GM06990 (cell line): ENCODE results near the gene CA9.
A peak's percentile ranks its signal among the peaks of the same experiment; 100 is the strongest.

Experiments used
- DNase-seq: peaks from one replicate; pipeline ENCODE4 v3.0.0-alpha.2; 2011; ENCODE audit not compliant: insufficient read length; ENCODE audit errors: extremely low read depth
- H3K27me3 ChIP-seq: replicated peaks from 2 replicates; pipeline ENCODE4 v1.6.0; 2011; ENCODE audit warnings: low read length; ENCODE audit not compliant: control insufficient read depth, insufficient read depth
- H3K36me3 ChIP-seq: 2 replicates; pipeline ENCODE4 v1.5.1; 2011; ENCODE audit warnings: low read length; ENCODE audit not compliant: control insufficient read depth, insufficient read depth
- H3K4me3 ChIP-seq: replicated peaks from 2 replicates; pipeline ENCODE4 v1.5.1; 2011; ENCODE audit warnings: low read depth, mild to moderate bottlenecking, control low read depth, low read length
- CTCF ChIP-seq: IDR thresholded peaks from 2 replicates; pipeline ENCODE4 v1.5.1; 2011; ENCODE audit warnings: low read length, control low read depth, mild to moderate bottlenecking, inconsistent platforms; ENCODE audit not compliant: insufficient read depth, poor library complexity, severe bottlenecking

Gene CA9

GRCh38 chr9:35652829-35653209, 20.9 kb upstream of the CA9 start:
- TF ChIP-seq CTCF, result no peak
- Histone ChIP-seq H3K36me3 (no peaks in the 10 kb centered on the region), H3K4me3 (no peak overlapping the region), H3K27me3 (no peaks in the 10 kb centered on the region)
- DNase-seq, result no peak

- no peak for DNase-seq
- no peak for TF ChIP-seq CTCF
- H3K36me3 ChIP-seq, result no peaks in the 10 kb centered on the region
- H3K4me3 ChIP-seq, result no peak overlapping the region
- H3K27me3 ChIP-seq, result no peaks in the 10 kb centered on the region
These were observed 20.1 kb upstream of the CA9 start for GRCh38 chr9:35653611-35654010.

GRCh38 chr9:35656348-35656747, 17.4 kb upstream of the CA9 start:
- Histone ChIP-seq H3K4me3 (no peak overlapping the region), H3K27me3 (no peaks in the 10 kb centered on the region), H3K36me3 (peaks cover 9% of the 10 kb centered on the region)
- no peak for DNase-seq
- no peak for TF ChIP-seq CTCF

- Histone ChIP-seq H3K36me3 (peaks cover 10% of the 10 kb centered on the region), H3K4me3 (no peak overlapping the region), H3K27me3 (no peaks in the 10 kb centered on the region)
- no peak for TF ChIP-seq CTCF
- no peak for DNase-seq
These were observed 16.7 kb upstream of the CA9 start for GRCh38 chr9:35656831-35657545.

- Histone ChIP-seq H3K27me3 (no peaks in the 10 kb centered on the region), H3K36me3 (peaks cover 12% of the 10 kb centered on the region), H3K4me3 (peak within 1 kb of the TSS; percentile 96)
- TF ChIP-seq CTCF, result peak; percentile 19
- DNase-seq, result peak; percentile 94
These were observed 16.1 kb upstream of the CA9 start, which contains the start of gene RMRP for GRCh38 chr9:35657546-35658136. RMRP (minus strand) TSS chr9:35658019.
